GM18519 (cell line): ENCODE measurements around the gene CRYBB1.

Experiments
- ATAC-seq: cut with Tn5 transposase; IDR thresholded peaks from one replicate; pipeline ENCODE4 v1.9.1; 2021; ENCODE audit warnings: mild to moderate bottlenecking, moderate library complexity; ENCODE audit not compliant: unreplicated experiment, low FRiP score

Gene CRYBB1

GRCh38 chr22:26617271-26618199, at the start of gene CRYBB1:
TSS of gene CRYBB1 (minus strand) at chr22:26618027. CDS start at chr22:26616319, 1,708 bp downstream.
- ATAC-seq: no peak

DNA sequence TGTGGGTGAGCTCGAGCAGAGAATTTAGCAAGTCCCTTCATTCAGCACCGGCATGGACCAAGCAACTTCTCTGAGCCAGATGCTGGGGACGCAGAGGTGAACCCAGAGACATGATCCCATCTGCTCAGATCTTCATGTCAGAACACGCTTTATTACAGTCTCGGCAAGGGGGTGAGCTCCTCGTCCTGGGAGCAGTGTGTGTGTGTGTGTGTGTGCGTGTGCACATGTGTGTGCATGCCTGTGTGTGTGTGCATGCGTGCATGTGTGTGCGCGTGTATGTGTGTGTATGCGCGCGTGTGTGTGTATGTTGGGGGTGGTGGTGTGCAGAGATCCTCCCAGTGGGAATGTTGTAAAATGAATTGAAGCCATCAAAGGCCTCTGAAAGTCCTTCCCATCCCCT, 49.3 kb upstream of the CRYBB1 start:
- no peak for ATAC-seq

DNA sequence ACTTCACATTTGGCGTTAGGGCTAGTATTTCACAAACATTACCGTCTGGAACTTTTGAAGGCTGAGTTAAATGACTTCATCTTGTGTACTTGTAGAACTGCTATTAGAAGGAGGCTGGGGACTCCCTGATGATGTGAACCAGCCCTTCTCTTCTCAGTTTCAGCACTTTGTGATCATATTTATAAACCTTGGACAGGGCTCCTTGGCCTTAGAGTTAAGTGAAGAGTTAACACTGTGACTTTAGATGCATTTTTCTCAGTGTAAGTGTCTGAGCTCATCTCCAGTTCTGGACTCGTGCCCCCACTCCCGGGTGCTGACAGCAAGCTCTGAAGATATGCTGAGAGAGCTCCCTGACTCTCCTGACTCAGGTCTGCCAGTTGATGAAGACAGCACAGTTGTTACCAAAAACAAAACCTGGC, 48.0 kb upstream of the CRYBB1 start:
- ATAC-seq: no peak

- ATAC-seq: no peak
These were observed 45.6 kb upstream of the CRYBB1 start for GRCh38 chr22:26663374-26663923.

DNA sequence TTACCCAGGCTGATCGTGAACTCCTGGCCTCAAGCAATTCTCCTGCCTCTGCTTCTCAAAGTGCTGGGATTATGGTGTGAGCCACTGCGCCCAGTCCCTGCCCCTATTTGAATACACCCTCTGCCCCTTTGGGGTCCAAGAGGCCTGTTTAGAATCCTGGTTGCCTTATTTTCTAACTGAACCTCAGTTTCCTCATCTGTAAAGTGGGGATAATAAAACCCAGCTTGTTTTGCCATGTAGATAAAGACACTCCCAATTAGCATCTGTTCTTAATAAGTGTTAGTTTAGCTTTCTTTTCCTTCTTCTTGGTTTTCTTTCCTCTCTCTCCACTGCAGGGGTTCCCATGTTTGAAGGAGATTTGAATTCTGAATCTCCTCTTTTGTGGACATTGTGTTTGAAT, 44.3 kb upstream of the CRYBB1 start:
- no peak for ATAC-seq

DNA sequence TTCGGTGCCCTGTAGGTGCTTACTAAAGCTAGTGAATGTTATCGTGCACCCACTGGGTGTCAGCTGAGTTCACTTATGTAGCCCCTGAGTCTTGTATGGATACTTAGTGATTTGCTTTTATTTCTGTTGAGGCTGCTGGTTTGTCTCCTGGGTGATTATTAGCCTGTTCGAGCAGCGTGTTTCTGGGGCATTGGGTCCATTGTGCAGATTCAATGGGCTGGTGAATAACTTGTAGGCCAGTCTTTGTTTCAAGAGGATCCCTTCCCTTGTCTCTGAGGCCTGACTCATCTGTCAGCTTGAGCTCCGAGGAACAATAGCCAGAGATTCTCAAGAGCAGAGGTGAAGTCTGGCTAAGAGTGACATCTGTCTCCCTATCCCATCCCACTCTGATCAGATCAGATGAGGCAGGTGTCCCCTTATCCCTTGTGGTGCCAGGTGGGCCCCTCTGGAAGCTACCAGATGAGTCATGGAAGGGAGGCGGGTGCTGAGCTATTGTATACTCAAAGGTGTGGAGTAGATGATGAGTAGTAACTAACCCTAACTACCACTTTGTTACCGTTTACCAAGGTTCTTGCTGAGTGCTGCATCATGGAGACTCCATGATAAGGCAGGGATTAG, 43.2 kb upstream of the CRYBB1 start:
- no peak for ATAC-seq

DNA sequence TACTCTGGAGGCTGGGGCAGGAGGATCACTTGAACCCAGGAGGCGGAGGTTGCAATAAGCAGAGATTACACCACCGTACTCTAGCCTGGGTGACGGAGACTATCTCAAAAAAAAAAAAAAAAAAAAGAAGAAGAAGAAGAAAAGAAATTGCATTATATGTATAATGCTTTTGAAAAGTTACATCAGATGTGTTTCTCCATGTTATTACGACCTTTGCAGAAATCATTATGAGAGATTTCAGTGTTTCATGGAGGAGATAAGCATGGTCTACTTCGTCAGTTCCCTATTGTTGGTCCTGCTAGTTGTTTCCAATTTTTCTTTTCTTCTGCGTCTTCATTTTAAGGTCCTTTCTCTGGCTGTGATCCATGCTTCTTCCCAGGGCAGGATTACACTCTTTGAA, 42.5 kb upstream of the CRYBB1 start:
- ATAC-seq: no peak

DNA sequence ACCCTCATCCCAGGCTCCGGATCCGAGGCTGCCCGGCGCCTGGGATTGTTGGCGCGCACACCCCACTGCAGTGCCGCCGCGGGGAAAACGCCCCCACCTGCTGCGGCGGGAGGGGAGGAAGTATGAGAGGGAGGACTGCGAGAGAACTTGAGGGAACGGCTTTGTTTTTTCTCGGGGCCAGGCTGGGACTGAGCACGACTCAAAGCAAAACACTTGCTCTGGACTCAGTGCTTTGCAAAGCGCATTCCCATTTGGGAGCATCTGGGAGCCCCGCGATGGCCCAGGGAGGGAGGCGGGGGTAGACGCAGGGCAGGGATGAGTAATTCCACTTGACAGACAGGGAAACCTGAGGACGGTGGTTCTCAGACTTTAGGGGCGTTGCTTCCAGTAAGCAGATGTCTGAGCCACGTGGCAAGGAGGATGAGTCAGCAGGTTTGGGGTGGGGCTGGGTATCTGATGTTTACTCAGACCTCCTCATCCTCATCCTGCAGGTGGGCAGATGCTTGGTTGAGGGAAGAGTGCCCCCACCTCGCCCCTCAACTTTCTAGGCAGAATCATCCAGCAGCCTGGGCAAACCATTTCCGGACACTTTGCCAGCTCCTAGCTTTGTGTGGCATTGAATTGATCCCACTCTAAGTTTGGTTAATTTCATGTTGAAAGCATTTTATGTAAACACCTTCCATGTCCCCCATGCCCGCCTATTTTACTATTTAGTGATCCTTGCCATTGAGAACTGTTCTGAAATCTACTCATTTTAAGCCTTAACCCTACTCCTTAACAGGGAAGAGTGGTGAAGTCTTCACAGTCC, 41.0 kb upstream of the CRYBB1 start:
- peak; percentile 48 for ATAC-seq

DNA sequence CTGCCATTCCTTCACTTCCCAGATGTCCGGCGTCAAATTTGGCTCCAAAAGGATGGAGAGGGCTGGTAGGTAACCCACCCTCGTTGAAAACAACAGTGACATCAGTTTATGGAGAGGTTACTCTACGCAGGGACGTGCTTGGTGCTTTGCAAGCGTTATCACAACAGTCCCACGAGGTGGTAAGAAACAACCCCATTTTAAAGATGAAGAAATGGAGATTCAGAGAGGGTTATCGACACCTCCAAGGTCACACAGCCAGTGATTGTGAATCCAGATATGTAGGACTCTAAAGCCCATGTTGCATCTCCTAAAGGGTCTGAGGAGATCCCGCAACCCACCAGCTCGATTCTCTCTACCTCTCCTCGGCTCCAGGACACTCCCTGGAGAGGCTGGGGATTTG, 40.3 kb upstream of the CRYBB1 start:
- ATAC-seq: no peak

GRCh38 chr22:26656891-26657851, 39.3 kb upstream of the CRYBB1 start, which contains the start of gene MIAT:
TSS of gene MIAT (plus strand) at chr22:26657588.
- no peak for ATAC-seq

- no peak for ATAC-seq
These were observed 34.0 kb upstream of the CRYBB1 start for GRCh38 chr22:26651815-26652214.

DNA sequence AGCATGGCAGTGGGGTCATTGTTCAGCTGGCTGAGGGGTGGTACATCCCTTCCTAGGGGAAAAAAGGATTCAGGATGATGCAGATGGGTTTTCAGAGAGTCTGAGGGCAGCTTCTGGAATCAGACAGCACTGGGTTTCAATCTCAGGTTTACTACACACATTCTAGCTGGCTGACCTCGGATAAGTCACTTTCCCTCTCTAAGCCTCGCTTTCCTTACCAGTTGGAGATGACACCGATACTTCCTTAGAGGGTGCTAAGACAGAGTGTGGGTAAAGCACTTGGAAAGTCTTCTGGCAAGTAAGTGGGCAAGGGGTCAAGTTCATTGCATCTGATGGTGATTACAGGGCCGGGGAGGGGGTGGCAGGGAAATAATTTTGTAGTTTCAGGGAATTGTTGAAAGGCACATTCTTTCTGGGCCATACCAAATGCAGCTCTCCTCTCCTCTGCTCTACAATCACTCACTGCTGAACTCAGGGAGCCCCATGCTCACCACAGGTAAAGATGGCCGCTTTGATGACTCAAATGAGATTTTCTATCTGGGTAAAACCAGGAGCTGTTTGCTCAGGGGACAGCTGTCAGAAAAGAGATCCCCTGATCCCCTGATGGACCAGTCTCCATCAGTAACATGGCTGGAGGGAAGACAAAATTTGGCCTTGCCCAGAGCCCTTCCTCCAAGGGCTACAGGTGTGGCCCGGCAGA, 33.0 kb upstream of the CRYBB1 start:
- ATAC-seq: no peak

GRCh38 chr22:26648528-26649388, 30.9 kb upstream of the CRYBB1 start:
- ATAC-seq: no peak

GRCh38 chr22:26648011-26648497, 30.2 kb upstream of the CRYBB1 start:
- ATAC-seq: no peak

DNA sequence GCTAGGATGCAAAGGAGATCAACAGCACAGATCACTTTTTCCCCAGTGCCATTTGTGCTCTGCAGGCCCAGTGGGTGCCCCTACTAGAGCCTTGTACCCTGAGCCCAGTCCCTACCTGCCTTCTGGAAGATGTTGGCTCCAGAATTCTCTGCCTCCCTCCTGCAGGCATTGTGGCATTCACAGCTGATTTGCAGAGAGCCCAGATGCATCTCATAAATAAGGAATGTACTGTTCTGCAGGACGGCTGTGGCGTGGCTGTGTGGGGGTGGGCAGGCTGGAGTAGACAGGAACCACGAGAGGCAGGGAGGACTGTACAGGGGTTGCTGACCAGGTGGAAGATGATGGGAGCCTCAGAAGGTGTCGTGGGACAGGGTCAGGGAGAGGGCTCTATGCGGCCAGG, 28.3 kb upstream of the CRYBB1 start:
- ATAC-seq: no peak

- no peak for ATAC-seq
These were observed 25.7 kb upstream of the CRYBB1 start for GRCh38 chr22:26643418-26644100.
